GM12878 (cell line): Measurements from ENCODE around the gene CERK. TPM values are rescaled to one million over a fixed set of nuclear protein-coding genes. Genes with fewer than 3 reads are reported as not detected.

ENCODE experiments used
- ATF7 ChIP-seq: fragments of 450-650 bp; IDR thresholded peaks from 2 replicates; pipeline ENCODE4 v1.6.1; 2016; ENCODE audit warnings: low read depth, mild to moderate bottlenecking
- CBX5 ChIP-seq: sonication (generic); IDR thresholded peaks from 2 replicates; pipeline ENCODE4 v1.6.1; 2016; ENCODE audit warnings: low read depth, moderate library complexity, mild to moderate bottlenecking, inconsistent platforms
- CHD1 ChIP-seq: IDR thresholded peaks from 2 replicates; pipeline ENCODE4 v1.6.1; 2012; ENCODE audit warnings: low read depth, low read length, improper control_type of control experiment
- FOS ChIP-seq: IDR thresholded peaks from 3 replicates; pipeline ENCODE4 v1.6.1; 2011; ENCODE audit warnings: borderline replicate concordance; ENCODE audit not compliant: insufficient read length; ENCODE audit errors: extremely low read depth
- HCFC1 ChIP-seq: fragments of 150-350 bp; IDR thresholded peaks from 2 replicates; pipeline ENCODE4 v1.6.1; 2014; ENCODE audit warnings: low read length
- KDM1A ChIP-seq: fragments of 200-600 bp; sonication (generic); IDR thresholded peaks from 2 replicates; pipeline ENCODE4 v1.6.1; 2016; ENCODE audit warnings: borderline replicate concordance
- LARP7 ChIP-seq: fragments of 450-650 bp; IDR thresholded peaks from 2 replicates; pipeline ENCODE4 v1.6.1; 2017; ENCODE audit warnings: mild to moderate bottlenecking
- NFIC ChIP-seq: IDR thresholded peaks from 2 replicates; pipeline ENCODE4 v1.6.1; 2012; ENCODE audit warnings: low read depth, mild to moderate bottlenecking, inconsistent platforms, low read length, moderate library complexity
- RB1 ChIP-seq: fragments of 450-650 bp; formaldehyde crosslinking; IDR thresholded peaks from 2 replicates; pipeline ENCODE4 v1.6.1; 2017; ENCODE audit warnings: mild to moderate bottlenecking, borderline replicate concordance
- SIN3A ChIP-seq: IDR thresholded peaks from 2 replicates; pipeline ENCODE4 v1.6.1; 2012; ENCODE audit warnings: low read depth, low read length, improper control_type of control experiment
- SMAD5 ChIP-seq: IDR thresholded peaks from 2 replicates; pipeline ENCODE4 v1.6.1; 2016; ENCODE audit warnings: antibody characterized with exemption, low read depth
- TAF1 ChIP-seq: IDR thresholded peaks from 2 replicates; pipeline ENCODE4 v1.6.1; 2011; ENCODE audit warnings: mild to moderate bottlenecking, low read depth, low read length, borderline replicate concordance
- TCF3 ChIP-seq: IDR thresholded peaks from 2 replicates; pipeline ENCODE4 v1.6.1; 2012; ENCODE audit warnings: low read depth, mild to moderate bottlenecking, low read length, borderline replicate concordance; ENCODE audit not compliant: insufficient read depth
- ZNF24 ChIP-seq: fragments of 450-650 bp; IDR thresholded peaks from 2 replicates; pipeline ENCODE4 v1.6.1; 2017; ENCODE audit warnings: antibody characterized with exemption, mild to moderate bottlenecking
- ZNF592 ChIP-seq: fragments of 450-650 bp; IDR thresholded peaks from 2 replicates; pipeline ENCODE4 v1.6.1; 2017; ENCODE audit warnings: mild to moderate bottlenecking, moderate library complexity
- ZSCAN29 ChIP-seq: fragments of 450-650 bp; IDR thresholded peaks from 2 replicates; pipeline ENCODE4 v1.6.1; 2017; ENCODE audit warnings: mild to moderate bottlenecking, moderate library complexity
- polyA plus RNA-seq, 11 experiments: library from polyadenylated mRNA; depleted of rRNA in 4 of 11; unstranded in 6 of 11; stranded (reverse) in 5 of 11; fragments of >200 nt; fragmentation: Nextera tagmentation in 4 of 11; fragmentation: Illumina TruSeq in 1 of 11; extraction: Ambion mirVana in 4 of 11; extraction: Trizol in 1 of 11; gene quantifications; 1 replicate in 1 of 11; 2 replicates in 10 of 11; pipeline versions ENCODE4 v1.2.1 to v1.2.3, GENCODE V29; 2011 to 2016; ENCODE audit warnings: inconsistent platforms in 2 of 11, missing spikeins in 2 of 11, low read depth in 1 of 11
- total RNA-seq, 4 experiments: library from RNA; depleted of rRNA in 3 of 4; stranded (reverse); fragments of >200 nt in 3 of 4; fragmentation: Illumina TruSeq in 1 of 4; extraction: Trizol in 1 of 4; gene quantifications; 2 replicates each; pipeline versions ENCODE4 v1.2.1 to v1.2.3, GENCODE V29; 2013 to 2021
- TF ChIP-seq, protein P1 (sequence below): fragments of 450-650 bp; IDR thresholded peaks from 2 replicates; pipeline ENCODE4 v1.6.1; 2018; ENCODE audit warnings: mild to moderate bottlenecking, low read depth, moderate library complexity; ENCODE audit not compliant: partially characterized antibody
- TF ChIP-seq, protein P2 (sequence below): IDR thresholded peaks from 2 replicates; pipeline ENCODE4 v1.6.1; 2012; ENCODE audit warnings: low read depth, low read length, improper control_type of control experiment
- TF ChIP-seq, protein P3 (sequence below): IDR thresholded peaks from 2 replicates; pipeline ENCODE4 v1.6.1; 2012; ENCODE audit warnings: low read depth, low read length, improper control_type of control experiment

The CERK gene
- total and polyA plus RNA-seq, 10 of the 15 experiments (the other 5 are each of a cell fraction or from before 2014, with no cell fraction given), result 4.0 to 41.1 (median 30.2) TPM

DNA sequence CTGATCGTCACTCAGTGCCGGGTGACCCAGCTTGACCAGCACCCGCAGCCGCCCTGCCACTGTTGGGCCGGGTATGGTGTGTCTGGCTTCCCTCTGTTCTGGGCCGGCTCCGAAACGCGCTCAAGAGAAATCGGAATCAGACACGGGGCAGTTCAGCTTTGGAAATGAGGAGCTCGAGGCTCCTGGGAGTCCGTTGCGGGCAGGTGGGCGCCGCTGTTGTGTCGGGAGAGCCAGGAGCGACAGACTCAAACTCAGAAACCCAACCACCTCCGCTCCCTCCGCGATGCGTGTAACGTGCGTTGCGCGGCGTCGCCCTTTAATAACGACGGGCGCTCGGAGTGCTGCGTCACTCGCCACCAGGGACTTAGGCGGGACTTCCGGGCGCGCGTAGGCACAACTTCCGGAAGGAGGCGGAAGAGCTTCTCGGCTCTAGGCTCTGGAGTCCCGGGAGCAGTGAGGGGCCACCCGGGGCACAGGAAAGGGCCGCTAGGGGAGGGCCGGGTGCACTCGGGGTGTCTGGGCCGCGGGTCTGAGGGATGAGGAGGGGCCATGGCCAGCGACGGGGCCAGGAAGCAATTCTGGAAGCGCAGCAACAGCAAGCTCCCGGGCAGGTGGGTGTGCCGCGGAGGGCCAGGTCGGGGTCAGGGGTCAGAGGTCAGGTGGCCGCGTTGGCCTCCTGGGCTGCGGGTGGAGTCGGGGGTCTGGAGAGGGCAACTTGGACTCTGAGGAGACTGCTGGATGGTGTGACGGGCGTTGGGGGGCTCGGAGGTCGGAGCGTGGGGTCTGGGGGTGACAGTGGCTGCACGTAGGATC, 24.4 kb upstream of the CERK start, which contains the start of gene TBC1D22A (continued):
- TF ChIP-seq, protein P1, sequence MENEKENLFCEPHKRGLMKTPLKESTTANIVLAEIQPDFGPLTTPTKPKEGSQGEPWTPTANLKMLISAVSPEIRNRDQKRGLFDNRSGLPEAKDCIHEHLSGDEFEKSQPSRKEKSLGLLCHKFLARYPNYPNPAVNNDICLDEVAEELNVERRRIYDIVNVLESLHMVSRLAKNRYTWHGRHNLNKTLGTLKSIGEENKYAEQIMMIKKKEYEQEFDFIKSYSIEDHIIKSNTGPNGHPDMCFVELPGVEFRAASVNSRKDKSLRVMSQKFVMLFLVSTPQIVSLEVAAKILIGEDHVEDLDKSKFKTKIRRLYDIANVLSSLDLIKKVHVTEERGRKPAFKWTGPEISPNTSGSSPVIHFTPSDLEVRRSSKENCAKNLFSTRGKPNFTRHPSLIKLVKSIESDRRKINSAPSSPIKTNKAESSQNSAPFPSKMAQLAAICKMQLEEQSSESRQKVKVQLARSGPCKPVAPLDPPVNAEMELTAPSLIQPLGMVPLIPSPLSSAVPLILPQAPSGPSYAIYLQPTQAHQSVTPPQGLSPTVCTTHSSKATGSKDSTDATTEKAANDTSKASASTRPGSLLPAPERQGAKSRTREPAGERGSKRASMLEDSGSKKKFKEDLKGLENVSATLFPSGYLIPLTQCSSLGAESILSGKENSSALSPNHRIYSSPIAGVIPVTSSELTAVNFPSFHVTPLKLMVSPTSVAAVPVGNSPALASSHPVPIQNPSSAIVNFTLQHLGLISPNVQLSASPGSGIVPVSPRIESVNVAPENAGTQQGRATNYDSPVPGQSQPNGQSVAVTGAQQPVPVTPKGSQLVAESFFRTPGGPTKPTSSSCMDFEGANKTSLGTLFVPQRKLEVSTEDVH, result peak; percentile 85
- no peak for TF ChIP-seq FOS
- TF ChIP-seq, protein P2, sequence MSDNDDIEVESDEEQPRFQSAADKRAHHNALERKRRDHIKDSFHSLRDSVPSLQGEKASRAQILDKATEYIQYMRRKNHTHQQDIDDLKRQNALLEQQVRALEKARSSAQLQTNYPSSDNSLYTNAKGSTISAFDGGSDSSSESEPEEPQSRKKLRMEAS, result peak; percentile 57; the same call in 1 of the 2 replicates
- TF ChIP-seq KDM1A, result no peak
- TF ChIP-seq, protein P3, sequence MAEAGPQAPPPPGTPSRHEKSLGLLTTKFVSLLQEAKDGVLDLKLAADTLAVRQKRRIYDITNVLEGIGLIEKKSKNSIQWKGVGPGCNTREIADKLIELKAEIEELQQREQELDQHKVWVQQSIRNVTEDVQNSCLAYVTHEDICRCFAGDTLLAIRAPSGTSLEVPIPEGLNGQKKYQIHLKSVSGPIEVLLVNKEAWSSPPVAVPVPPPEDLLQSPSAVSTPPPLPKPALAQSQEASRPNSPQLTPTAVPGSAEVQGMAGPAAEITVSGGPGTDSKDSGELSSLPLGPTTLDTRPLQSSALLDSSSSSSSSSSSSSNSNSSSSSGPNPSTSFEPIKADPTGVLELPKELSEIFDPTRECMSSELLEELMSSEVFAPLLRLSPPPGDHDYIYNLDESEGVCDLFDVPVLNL, result no peak
- no peak for TF ChIP-seq ZSCAN29
- no peak for TF ChIP-seq ZNF592
- TF ChIP-seq NFIC, result no peak
- peak; percentile 93 for TF ChIP-seq SMAD5
- TF ChIP-seq SIN3A, result peak; percentile 90
- TF ChIP-seq RB1, result peak; percentile 76
- no peak for TF ChIP-seq ZNF24
- TF ChIP-seq TAF1, result peak; percentile 89
- TF ChIP-seq HCFC1, result peak; percentile 75
- TF ChIP-seq TCF3, result peak; percentile 65; the same call in 1 of the 2 replicates
- peak; percentile 42 for TF ChIP-seq LARP7
- 0 out of 2 replicates have a peak, but pooled peaks have one; percentile 62 for TF ChIP-seq CBX5
- no peak for TF ChIP-seq CHD1
- TF ChIP-seq ATF7, result peak; percentile 46; the same call in 1 of the 2 replicates
